Immature natural killer cell (primary cell): Measurements from ENCODE around the gene GNRHR. TPM values are rescaled to one million over a fixed set of nuclear protein-coding genes. Genes with fewer than 3 reads are reported as not detected.

Experiments used
- DNase-seq, 3 donors: peaks; one replicate each; pipeline ENCODE4 v3.0.0; 2022; ENCODE audit warnings: mixed read lengths in 1 of 3
- H3K27ac Mint-ChIP-seq, 6 donors: one replicate each; pipeline ENCODE4 v1.8.0; 2020; ENCODE audit warnings: mixed read lengths in 6 of 6, mild to moderate bottlenecking in 5 of 6, inconsistent platforms in 4 of 6, moderate library complexity in 3 of 6
- H3K27me3 Mint-ChIP-seq, 3 donors: one replicate each; pipeline ENCODE4 v1.8.0; 2020 to 2021; ENCODE audit warnings: low read depth in 3 of 3, mild to moderate bottlenecking in 3 of 3, mixed read lengths in 3 of 3, moderate library complexity in 3 of 3, inconsistent platforms in 1 of 3
- H3K36me3 Mint-ChIP-seq, 3 donors: one replicate each; pipeline ENCODE4 v1.8.0; 2020; ENCODE audit warnings: mixed read lengths in 3 of 3, inconsistent platforms in 2 of 3, mild to moderate bottlenecking in 2 of 3
- H3K4me1 Mint-ChIP-seq, 2 donors: one replicate each; pipeline ENCODE4 v1.8.0; 2020; ENCODE audit warnings: inconsistent platforms in 2 of 2, mild to moderate bottlenecking in 2 of 2, mixed read lengths in 2 of 2, moderate library complexity in 1 of 2
- H3K4me3 Mint-ChIP-seq, 5 donors: one replicate each; pipeline ENCODE4 v1.8.0; 2020; ENCODE audit warnings: mild to moderate bottlenecking in 5 of 5, mixed read lengths in 5 of 5, inconsistent platforms in 3 of 5, moderate library complexity in 3 of 5
- H3K9me3 Mint-ChIP-seq, 6 donors: one replicate each; pipeline ENCODE4 v1.8.0; 2020; ENCODE audit warnings: mild to moderate bottlenecking in 6 of 6, mixed read lengths in 6 of 6, inconsistent platforms in 4 of 6, moderate library complexity in 3 of 6
- polyA plus RNA-seq, 3 donors: library from polyadenylated mRNA; unstranded; fragments of 300-500 nt; fragmentation: Illumina TruSeq; gene quantifications; one replicate each; pipeline ENCODE4 v1.2.3, GENCODE V29; 2021

GNRHR gene
- polyA plus RNA-seq, 3 donors from 2014 or later = not detected

DNA sequence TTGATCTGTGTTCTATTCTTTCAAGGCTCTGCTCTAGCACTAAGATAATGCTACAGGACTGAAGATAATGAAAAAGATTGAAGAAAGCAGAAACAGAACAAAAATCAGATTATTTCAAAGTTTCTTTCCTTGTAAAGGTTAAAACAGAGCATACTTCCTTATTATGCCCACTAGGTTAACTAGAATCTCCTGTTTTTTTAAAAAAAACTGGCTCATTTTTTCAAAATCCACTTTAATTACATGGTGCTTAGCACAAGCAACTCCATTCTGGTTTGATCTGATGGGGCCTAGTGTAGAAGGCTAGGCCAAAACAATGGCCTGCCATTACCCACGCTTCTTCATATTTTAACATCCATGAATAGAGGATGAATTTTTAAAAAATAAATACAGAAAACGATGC is 52.0 kb downstream of the GNRHR start:
- peaks cover 3 to 6% (median 3%) of the 10 kb centered on the region in 3 donors for H3K27me3 Mint-ChIP-seq
- H3K4me3 Mint-ChIP-seq = peak overlapping the region; percentile 92 to 98 (median 98)
- peaks cover 3 to 17% (median 7%) of the 10 kb centered on the region in 3 donors for H3K36me3 Mint-ChIP-seq
- peak overlapping the region; percentile 50 to 99 (median 98) for H3K27ac Mint-ChIP-seq
- H3K9me3 Mint-ChIP-seq = no peaks in the 10 kb centered on the region
- no peak for DNase-seq
- peaks cover 61 to 78% of the 10 kb centered on the region in 2 donors for H3K4me1 Mint-ChIP-seq

DNA sequence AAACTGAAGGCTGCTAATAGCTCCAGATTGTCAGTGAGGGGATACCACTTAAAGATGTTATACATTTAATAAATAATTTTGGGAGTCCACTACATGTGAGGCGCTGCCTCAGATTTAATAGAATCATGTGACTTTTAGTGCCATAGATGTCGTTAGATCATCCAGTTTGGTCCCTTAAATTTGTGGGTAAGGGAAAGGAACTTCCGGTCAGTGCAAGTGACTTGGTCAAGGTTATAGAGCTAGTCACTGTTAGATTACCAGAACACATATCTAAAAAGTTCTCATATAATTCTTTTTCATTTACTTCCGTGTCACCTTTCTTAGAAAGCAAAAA is 52.7 kb downstream of the GNRHR start:
- peak overlapping the region; percentile 92 to 98 (median 98) for H3K4me3 Mint-ChIP-seq
- no peaks in the 10 kb centered on the region for H3K9me3 Mint-ChIP-seq

DNA sequence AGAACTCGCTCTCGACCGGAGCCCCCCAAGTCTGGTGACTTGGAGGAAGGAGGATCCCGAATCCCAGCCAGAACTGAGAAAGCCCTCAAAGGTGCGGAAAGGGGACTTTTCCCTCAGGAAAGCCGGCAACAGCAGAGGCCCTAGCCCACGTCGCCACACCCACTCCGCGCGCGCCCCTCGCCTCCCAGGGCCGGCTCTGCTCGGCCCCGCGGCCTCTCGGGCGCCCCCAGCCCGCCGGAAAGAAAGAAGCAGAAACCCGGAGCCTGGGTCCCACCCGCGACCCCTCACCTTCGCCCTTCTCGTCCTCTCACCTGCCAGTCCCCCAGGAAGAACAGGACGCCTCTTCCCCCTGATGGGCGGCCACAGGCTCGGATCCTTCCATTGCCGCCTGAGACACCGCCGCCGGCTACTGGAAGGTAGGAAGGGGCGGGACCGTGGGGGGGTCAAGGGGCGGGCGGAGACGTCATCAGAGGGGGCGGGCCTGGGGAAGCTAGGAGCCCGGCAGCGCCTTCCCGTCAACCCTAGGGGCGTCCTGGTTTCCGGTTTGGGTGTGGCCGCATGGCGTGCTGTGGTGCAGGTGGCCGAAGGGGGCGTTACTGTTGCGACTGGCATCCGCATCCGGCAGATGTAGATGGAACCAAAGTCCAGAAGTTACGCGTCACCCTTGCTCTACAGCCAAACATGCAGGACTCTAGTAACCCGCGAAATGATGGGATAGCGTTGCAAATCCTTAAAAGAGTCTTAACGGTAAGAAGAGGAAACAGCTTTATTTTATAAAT is 53.3 kb downstream of the GNRHR start, which contains the start of gene UBA6:
TSS of gene UBA6 (minus strand) at position 418 of the 779 bp plus-strand sequence. CDS start at position 382, 36 bp downstream.
- peak within 1 kb of the TSS; percentile 92 to 99 (median 98) for H3K27ac Mint-ChIP-seq
- H3K27me3 Mint-ChIP-seq = peaks cover 3 to 4% (median 3%) of the 10 kb centered on the region in 3 donors
- peaks cover 55 to 77% of the 10 kb centered on the region in 2 donors for H3K4me1 Mint-ChIP-seq
- H3K4me3 Mint-ChIP-seq = peak within 1 kb of the TSS; percentile 92 to 98 (median 98)
- no peaks in the 10 kb centered on the region for H3K9me3 Mint-ChIP-seq
- peaks cover 0 to 9% (median 0%) of the 10 kb centered on the region in 3 donors for H3K36me3 Mint-ChIP-seq
- DNase-seq = peak; percentile 94

More for the DNA sequence above, 52.7 kb downstream of the GNRHR start:
- Mint-ChIP-seq H3K4me1 (peaks cover 58 to 78% of the 10 kb centered on the region in 2 donors), H3K27ac (peak overlapping the region; percentile 92 to 99 (median 98)), H3K36me3 (peaks cover 0 to 10% (median 3%) of the 10 kb centered on the region in 3 donors), H3K27me3 (peaks cover 3 to 4% (median 3%) of the 10 kb centered on the region in 3 donors)
- no peak for DNase-seq

DNA sequence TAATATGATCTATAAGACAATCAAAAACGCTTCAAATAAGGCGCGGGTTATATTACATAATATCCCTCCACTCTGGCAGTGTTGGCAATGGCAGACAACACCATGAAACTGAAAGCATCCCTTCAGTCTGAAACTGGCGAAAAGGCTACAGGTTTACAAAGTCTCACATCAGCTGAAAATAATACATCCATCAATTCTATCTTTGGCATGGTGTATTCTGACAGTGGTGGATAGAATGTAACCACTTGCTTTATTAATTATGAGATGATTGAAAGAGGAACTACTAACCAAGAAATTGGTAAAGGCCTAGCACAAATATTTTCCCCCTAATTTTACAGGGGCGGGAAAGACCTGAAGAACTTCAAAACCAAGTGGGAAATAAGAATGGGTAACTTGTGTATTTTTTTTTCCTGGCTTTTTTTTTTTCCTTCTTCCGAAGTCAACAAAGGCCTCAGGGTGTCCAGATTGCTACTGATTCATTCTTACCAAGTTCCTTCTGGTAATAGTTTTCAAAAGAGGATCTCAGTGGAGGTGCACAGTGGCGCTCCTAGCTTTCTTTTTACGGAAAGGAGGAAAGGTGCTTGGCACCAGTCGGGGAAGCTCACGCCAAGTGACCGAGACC is 54.0 kb downstream of the GNRHR start:
- H3K27ac Mint-ChIP-seq = peak overlapping the region; percentile 92 to 99 (median 98)
- no peaks in the 10 kb centered on the region for H3K9me3 Mint-ChIP-seq
- peaks cover 49 to 77% of the 10 kb centered on the region in 2 donors for H3K4me1 Mint-ChIP-seq
- H3K27me3 Mint-ChIP-seq = peaks cover 3 to 4% (median 3%) of the 10 kb centered on the region in 3 donors
- peaks cover 3 to 9% (median 3%) of the 10 kb centered on the region in 3 donors for H3K36me3 Mint-ChIP-seq
- peak overlapping the region; percentile 92 to 98 (median 98) for H3K4me3 Mint-ChIP-seq
- DNase-seq = peak; percentile 28 to 44 (median 41)

DNA sequence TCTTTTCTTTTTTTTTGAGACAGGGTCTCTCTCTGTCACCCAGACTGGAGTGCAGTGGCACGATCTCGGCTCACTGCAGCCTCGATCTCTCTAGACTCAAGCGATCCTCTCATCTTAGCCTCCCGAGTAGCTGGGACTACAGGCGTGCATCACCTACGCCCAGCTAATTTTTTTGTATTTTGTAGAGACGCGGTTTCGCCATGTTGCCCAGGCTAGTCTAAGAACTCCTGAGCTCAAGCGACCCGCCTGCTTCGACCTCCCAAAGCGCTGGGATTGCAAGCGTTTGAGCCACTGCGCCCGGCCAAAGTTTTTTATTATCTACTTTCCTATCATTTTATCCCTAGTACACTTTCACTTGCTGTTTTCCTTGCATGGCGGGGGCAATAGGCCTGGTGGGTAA is 54.6 kb downstream of the GNRHR start:
- H3K27ac Mint-ChIP-seq = peak overlapping the region; percentile 92 to 99 (median 98)
- H3K9me3 Mint-ChIP-seq = no peaks in the 10 kb centered on the region

DNA sequence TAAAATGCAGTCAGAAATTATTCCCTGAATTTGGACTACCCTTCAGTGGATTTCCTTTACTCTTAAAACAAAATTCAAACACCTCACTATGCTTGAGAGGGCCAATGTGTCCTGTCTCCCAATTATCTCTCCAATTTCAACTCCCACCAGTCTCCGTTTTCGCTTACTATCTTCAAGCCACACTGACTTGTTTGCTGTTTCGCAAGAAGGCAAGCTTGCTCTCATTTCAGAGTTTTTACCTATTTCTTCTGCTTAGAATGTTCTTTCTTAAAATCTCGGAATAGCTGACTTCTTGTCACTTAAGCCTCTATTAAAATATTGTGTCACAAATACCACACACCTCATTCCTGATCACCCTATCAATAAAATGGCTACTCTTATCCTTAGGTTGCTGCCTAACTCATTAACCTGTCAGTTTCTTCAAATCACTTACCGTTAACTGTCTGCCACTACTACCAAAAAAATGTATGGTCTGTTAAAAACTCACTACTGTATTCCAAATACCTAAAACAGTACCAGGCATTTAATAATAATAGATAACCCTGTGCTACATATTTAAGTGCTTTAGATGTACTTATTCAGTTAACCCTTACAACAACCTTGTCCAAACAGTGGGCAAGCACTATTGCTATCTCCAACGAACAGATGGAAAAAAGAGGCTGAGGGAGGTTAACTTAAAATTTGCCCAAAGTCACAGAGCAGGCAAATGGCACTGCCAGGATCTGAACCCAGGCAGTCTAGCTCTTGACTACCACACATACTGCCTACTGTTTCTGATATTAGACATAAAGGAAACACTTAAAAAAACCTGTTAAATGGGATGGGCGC is 56.1 kb downstream of the GNRHR start:
- H3K4me1 Mint-ChIP-seq = peaks cover 37 to 60% of the 10 kb centered on the region in 2 donors
- H3K4me3 Mint-ChIP-seq = no peak overlapping the region
- DNase-seq = no peak
- H3K36me3 Mint-ChIP-seq = peaks cover 8% of the 10 kb centered on the region in 3 donors
- no peaks in the 10 kb centered on the region for H3K9me3 Mint-ChIP-seq
- H3K27me3 Mint-ChIP-seq = peaks cover 3 to 4% (median 3%) of the 10 kb centered on the region in 3 donors
- peak overlapping the region in 5 of 6 donors; percentile 4 to 59 (median 19) for H3K27ac Mint-ChIP-seq

More for the DNA sequence above, 54.6 kb downstream of the GNRHR start:
- Mint-ChIP-seq H3K27me3 (peaks cover 3 to 4% (median 3%) of the 10 kb centered on the region in 3 donors), H3K36me3 (peaks cover 3 to 6% (median 4%) of the 10 kb centered on the region in 3 donors), H3K4me1 (peaks cover 44 to 71% of the 10 kb centered on the region in 2 donors), H3K4me3 (peak overlapping the region; percentile 92 to 98 (median 98))
- DNase-seq = no peak

DNA sequence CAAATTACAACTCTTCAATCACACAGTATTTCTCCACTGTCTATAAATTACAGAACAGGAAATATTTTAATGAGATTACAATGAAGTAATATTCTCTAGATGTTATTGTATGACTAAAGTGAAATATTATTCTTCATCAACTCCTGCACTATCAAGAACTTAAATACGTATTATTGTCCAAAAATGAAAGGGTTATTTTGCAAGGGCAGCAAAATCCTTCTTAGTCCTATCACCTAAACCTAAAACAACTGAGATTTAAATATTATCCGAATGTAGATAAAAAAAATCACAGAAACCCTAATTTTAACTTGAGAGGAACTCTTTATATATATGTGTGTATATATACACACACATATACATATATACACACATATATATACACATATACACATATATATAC is 58.1 kb downstream of the GNRHR start:
- peaks cover 29 to 40% of the 10 kb centered on the region in 2 donors for H3K4me1 Mint-ChIP-seq
- H3K27ac Mint-ChIP-seq = no peak overlapping the region
- H3K36me3 Mint-ChIP-seq = peaks cover 17 to 26% (median 23%) of the 10 kb centered on the region in 3 donors
- no peak overlapping the region for H3K4me3 Mint-ChIP-seq
- no peak for DNase-seq
- peaks cover under 1 to 1% (median under 1%) of the 10 kb centered on the region in 3 donors for H3K27me3 Mint-ChIP-seq
- H3K9me3 Mint-ChIP-seq = no peaks in the 10 kb centered on the region

DNA sequence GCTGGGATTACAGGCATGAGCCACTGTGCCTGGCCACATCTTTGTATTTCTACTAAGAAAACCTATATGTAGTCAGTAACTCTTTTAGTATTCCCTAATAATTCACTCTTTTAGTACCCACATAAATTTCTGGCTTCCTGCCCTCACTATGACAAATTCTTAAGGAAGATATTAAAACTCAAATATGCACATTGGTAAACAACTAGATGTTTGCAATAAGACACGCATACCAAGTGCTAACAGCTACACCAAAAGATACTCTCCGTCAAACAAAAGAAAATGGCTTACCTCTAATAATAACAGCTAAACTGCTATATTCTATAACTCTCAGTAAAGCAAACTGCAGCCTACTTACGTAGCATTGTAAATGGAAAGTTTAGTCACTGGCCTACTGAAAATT is 59.5 kb downstream of the GNRHR start:
- Mint-ChIP-seq H3K36me3 (peaks cover 17 to 26% (median 26%) of the 10 kb centered on the region in 3 donors), H3K4me1 (peaks cover 25 to 42% of the 10 kb centered on the region in 2 donors), H3K27me3 (no peaks in the 10 kb centered on the region)

DNA sequence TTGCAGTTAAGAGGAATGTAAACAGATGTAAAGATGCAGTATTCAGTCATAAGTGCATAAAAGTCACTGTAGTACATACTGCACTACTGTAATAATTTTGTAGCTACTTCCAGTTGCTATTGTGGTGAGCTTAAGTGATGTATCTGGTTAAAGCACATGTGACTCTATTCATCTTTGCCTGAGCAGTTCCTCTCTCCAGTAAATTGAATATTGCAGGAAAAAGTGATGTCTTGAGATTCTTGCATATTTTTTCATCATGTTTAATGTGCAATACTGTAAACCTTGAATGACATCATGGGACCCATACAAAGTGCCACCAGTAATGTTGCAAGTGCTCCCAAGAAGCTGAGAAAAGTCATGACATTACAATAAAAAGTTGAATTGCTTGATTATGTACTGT is 62.9 kb downstream of the GNRHR start:
- DNase-seq = no peak
- Mint-ChIP-seq H3K27me3 (no peaks in the 10 kb centered on the region), H3K27ac (peak overlapping the region in 1 of 6 donors; percentile 36), H3K9me3 (no peaks in the 10 kb centered on the region), H3K4me1 (peaks cover 14 to 40% of the 10 kb centered on the region in 2 donors), H3K36me3 (peaks cover 20 to 33% (median 22%) of the 10 kb centered on the region in 3 donors), H3K4me3 (no peak overlapping the region)

More for the DNA sequence above, 59.5 kb downstream of the GNRHR start:
- Mint-ChIP-seq H3K9me3 (no peaks in the 10 kb centered on the region), H3K4me3 (no peak overlapping the region), H3K27ac (no peak overlapping the region)
- no peak for DNase-seq

Other genes starting within 250 kb of the GNRHR start
- 10 to 100 TPM in 2 of 3 donors, 1 to 10 TPM in 1; 6.6 to 21.9 (median 14.2) TPM for gene CENPC, start 208.9 kb downstream of the GNRHR start, polyA plus RNA-seq
- gene STAP1, start 195.7 kb downstream of the GNRHR start, polyA plus RNA-seq = 10 to 100 TPM; 11.4 to 20.8 (median 19.1) TPM
- gene UBA6, start 53.2 kb downstream of the GNRHR start, polyA plus RNA-seq = 10 to 100 TPM; 11.7 to 24.9 (median 12.0) TPM
- gene TMPRSS11D, start 129.6 kb upstream of the GNRHR start, polyA plus RNA-seq = not detected
- gene TMPRSS11A, start 209.1 kb upstream of the GNRHR start, polyA plus RNA-seq = not detected